Measurements from ENCODE around the gene TUFT1. TPM values are rescaled to one million over a fixed set of nuclear protein-coding genes. Genes with fewer than 3 reads are reported as not detected.

The TUFT1 gene
- polyA plus RNA-seq, 2 of the 4 experiments (the other 2 are of a cell fraction): 21.1 to 27.5 TPM

- CTCF ChIA-PET: interaction anchor here (0.9 to 2.5 kb wide), 4 partner anchors 11 to 352 kb away, joined by 3 to 6 read pairs (median 3); no protein-coding TSS in a partner anchor
- TF ChIP-seq CBX2 (IDR thresholded peaks at IDR 0.05; ENCODE audit: borderline replicate concordance, low read depth) (no peak), PHF8 (IDR thresholded peaks at IDR 0.05; ENCODE audit: borderline replicate concordance, low read depth) (no peak), CTCF (IDR thresholded peaks at IDR 0.05) (no peak), MAZ (IDR thresholded peaks at IDR 0.05; ENCODE audit: borderline replicate concordance, low read depth, low read length) (no peak), ZNF302 (CRISPR knock-in tag; IDR thresholded peaks at IDR 0.05) (no peak), ESRRA (IDR thresholded peaks at IDR 0.05; ENCODE audit: borderline replicate concordance, low read length) (no peak), FOSL2 (IDR thresholded peaks at IDR 0.05) (no peak), FOSL2 (CRISPR knock-in tag; IDR thresholded peaks at IDR 0.05) (no peak), CHD2 (IDR thresholded peaks at IDR 0.05; ENCODE audit: low read length, partially characterized antibody) (no peak), HMGXB4 (CRISPR knock-in tag; IDR thresholded peaks at IDR 0.05; ENCODE audit: borderline replicate concordance) (no peak), TP53 (CRISPR knock-in tag; IDR thresholded peaks at IDR 0.05) (no peak), FOSB (CRISPR knock-in tag; IDR thresholded peaks at IDR 0.05) (no peak), MAFK (IDR thresholded peaks at IDR 0.05; ENCODE audit: partially characterized antibody) (no peak), NFE2L2 (conservative IDR thresholded peaks at IDR 0.05; ENCODE audit: low read length) (no peak), SMC3 (IDR thresholded peaks at IDR 0.05) (no peak), USF2 (IDR thresholded peaks at IDR 0.05) (no peak)
- no peak for FAIRE-seq
- Histone ChIP-seq H3K4me3 (no peak overlapping the region), H3K4me1 (peaks cover 13% of the 10 kb centered on the region), H3K9me3 (no peaks in the 10 kb centered on the region), H3K4me2 (no peak overlapping the region), H3K27ac (no peak overlapping the region)
- ATAC-seq: no peak
- no peak for DNase-seq (ENCODE audit: low read depth in 1 of 2, low spot score in 1 of 2)
- WGBS (ENCODE audit: missing lambda C conversion rate): 11% methylated on average over 1 of the region's 1 CpG
- POLR2A ChIA-PET: no interaction called here
Observed at GRCh38 chr1:151492120-151492519, 48.0 kb upstream of the TUFT1 start.

GRCh38 chr1:151493042-151493441 lies 47.1 kb upstream of the TUFT1 start:
- H3K4me1 ChIP-seq: peaks cover 13% of the 10 kb centered on the region
- no peak overlapping the region for H3K27ac ChIP-seq
- WGBS (ENCODE audit: missing lambda C conversion rate): 86% methylated on average over 3 of the region's 3 CpGs
- no peak overlapping the region for H3K4me2 ChIP-seq
- H3K4me3 ChIP-seq: no peak overlapping the region
- H3K9me3 ChIP-seq: no peaks in the 10 kb centered on the region
- FAIRE-seq (no peak), ATAC-seq (no peak), DNase-seq (ENCODE audit: low read depth in 1 of 2, low spot score in 1 of 2) (no peak)
- ChIA-PET CTCF (interaction anchor here (0.6 to 2.5 kb wide), 2 partner anchors 10 to 903 kb away, joined by 3 to 6 read pairs; no protein-coding TSS in a partner anchor), POLR2A (no interaction called here)
- TF ChIP-seq KDM1A (IDR thresholded peaks at IDR 0.05; ENCODE audit: low read depth): no peak
- TF ChIP-seq GATA3 (IDR thresholded peaks at IDR 0.05; ENCODE audit: borderline replicate concordance): no peak
- no peak for TF ChIP-seq POLR2AphosphoS2 (conservative IDR thresholded peaks at IDR 0.05; ENCODE audit: low read length)
- TF ChIP-seq REST (IDR thresholded peaks at IDR 0.05): no peak

Data from A549 (cell line).